ENCODE measurements around the gene DOK7.

DNA sequence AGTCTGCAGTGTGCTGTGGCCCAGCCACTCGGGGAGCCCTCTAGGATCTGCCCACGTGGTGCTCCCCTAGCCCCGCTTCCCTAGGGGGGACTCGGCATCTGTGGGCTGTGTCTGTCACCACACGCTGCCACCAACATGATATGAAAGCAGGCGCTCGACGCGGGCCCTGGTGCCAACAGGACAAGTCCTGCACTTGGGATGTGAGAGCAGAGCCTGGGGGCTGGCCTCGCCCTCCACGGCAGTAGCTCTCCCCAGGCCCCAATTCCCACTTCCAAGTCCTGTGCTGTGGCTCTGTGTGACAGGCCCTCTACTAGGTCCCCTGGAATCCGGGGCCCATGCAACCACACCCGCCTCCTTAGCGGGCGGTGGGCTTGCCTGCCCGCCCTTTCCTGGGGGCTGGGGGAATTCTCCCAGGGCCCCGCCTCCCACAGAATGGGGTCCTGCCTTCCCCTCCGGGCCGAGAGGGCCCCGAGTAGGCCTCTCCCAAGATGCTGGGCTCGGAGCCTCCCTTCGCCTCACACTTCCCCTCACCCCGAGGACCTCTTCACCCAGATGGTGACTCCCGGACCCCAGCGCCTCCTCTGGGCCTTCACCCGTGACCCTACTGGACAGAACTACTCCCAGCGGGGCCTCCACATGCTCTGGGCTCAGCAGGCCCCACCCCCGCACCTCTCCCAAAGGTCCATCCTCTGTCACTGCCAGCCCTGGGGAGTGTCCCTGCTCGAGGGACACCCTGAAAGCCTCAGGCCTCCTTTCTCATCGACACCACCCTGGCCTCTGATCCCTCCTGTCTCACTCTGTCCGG is 57.9 kb downstream of the DOK7 start:
- TF ChIP-seq EP300 (IDR thresholded peaks at IDR 0.05), result no peak
- TF ChIP-seq CTCF (IDR thresholded peaks at IDR 0.05), result no peak

All from sigmoid colon (tissue), 4 donors.